Right atrium auricular region (tissue), 2 donors: Measurements from ENCODE around the gene RCE1. TPM values are rescaled to one million over a fixed set of nuclear protein-coding genes. Genes with fewer than 3 reads are reported as not detected.
A peak's percentile ranks its signal among the peaks of the same experiment; 100 is the strongest.

Source experiments
- DNase-seq: peaks from one replicate; pipeline ENCODE4 v3.0.0-alpha.2; 2019; ENCODE audit warnings: low spot score
- H3K27ac ChIP-seq, 2 donors: fragments of 200-600 bp; sonication (generic); 1 replicate in 1 of 2; 2 replicates in 1 of 2; pipeline ENCODE4 v1.5.1; 2016 to 2019
- H3K27me3 ChIP-seq, 2 donors: fragments of 200-600 bp; sonication (generic); one replicate each; pipeline versions ENCODE4 v1.5.1 to v1.6.0; 2017 to 2019
- H3K36me3 ChIP-seq: fragments of 200-600 bp; sonication (generic); one replicate; pipeline ENCODE4 v1.5.1; 2016
- H3K4me1 ChIP-seq, 2 donors: fragments of 200-600 bp; sonication (generic); one replicate each; pipeline versions ENCODE4 v1.5.1 to v1.6.0; 2017 to 2019
- H3K4me3 ChIP-seq, 2 donors: fragments of 200-600 bp; sonication (generic); 1 replicate in 1 of 2; 2 replicates in 1 of 2; pipeline ENCODE4 v1.5.1; 2017 to 2019; ENCODE audit warnings: mild to moderate bottlenecking in 1 of 2, moderate library complexity in 1 of 2
- H3K9me3 ChIP-seq, 2 donors: fragments of 200-600 bp; sonication (generic); one replicate each; pipeline ENCODE4 v1.5.1; 2019
- CTCF ChIP-seq, 2 donors: fragments of 200-600 bp; sonication (generic); IDR thresholded peaks; one replicate each; pipeline ENCODE4 v1.5.1; 2019; ENCODE audit warnings: antibody characterized with exemption in 2 of 2
- total RNA-seq, 2 donors: library from RNA; depleted of rRNA; stranded (reverse); fragments of >200 nt; gene quantifications; one replicate each; pipeline ENCODE4 v1.1.0, GENCODE V29; 2016

Gene RCE1
- total RNA-seq, 2 donors from 2014 or later: 6.4 to 8.1 TPM

DNA sequence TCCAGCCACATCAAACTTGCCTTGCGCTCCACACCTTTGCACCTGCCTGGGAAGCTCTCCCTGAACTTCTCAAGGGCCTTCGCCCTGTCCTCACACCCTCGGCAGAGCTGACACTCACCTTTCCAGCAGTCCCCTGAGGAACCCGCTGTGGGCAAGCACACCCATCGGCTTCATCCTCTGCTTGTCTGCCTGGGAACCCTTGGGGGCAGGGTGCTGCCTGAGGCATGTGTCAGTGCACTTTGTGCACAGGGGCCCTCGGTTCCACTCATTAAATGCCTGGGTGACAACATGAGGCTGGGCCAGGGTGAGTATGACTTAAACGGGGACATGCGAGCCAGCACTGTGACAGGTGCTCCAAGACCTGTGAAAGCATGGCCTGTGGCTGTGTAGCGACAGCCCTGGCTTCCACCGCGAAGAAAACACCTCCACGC lies 11.0 kb downstream of the RCE1 start:
- DNase-seq: no peak
- no peak for TF ChIP-seq CTCF (IDR thresholded peaks at IDR 0.05)
- Histone ChIP-seq H3K27me3 (no peaks in the 10 kb centered on the region), H3K4me1 (peaks cover 0 to 8% of the 10 kb centered on the region in 2 donors), H3K4me3 (no peak overlapping the region), H3K27ac (no peak overlapping the region), H3K9me3 (no peaks in the 10 kb centered on the region), H3K36me3 (no peaks in the 10 kb centered on the region)

- TF ChIP-seq CTCF (IDR thresholded peaks at IDR 0.05): no peak
- no peaks in the 10 kb centered on the region for H3K36me3 ChIP-seq
- DNase-seq: no peak
- peaks cover 0 to 8% of the 10 kb centered on the region in 2 donors for H3K4me1 ChIP-seq
- H3K4me3 ChIP-seq: no peak overlapping the region
- no peak overlapping the region for H3K27ac ChIP-seq
- no peaks in the 10 kb centered on the region for H3K27me3 ChIP-seq
- no peaks in the 10 kb centered on the region for H3K9me3 ChIP-seq
Observed at GRCh38 chr11:66854729-66855211, 11.5 kb downstream of the RCE1 start.

DNA sequence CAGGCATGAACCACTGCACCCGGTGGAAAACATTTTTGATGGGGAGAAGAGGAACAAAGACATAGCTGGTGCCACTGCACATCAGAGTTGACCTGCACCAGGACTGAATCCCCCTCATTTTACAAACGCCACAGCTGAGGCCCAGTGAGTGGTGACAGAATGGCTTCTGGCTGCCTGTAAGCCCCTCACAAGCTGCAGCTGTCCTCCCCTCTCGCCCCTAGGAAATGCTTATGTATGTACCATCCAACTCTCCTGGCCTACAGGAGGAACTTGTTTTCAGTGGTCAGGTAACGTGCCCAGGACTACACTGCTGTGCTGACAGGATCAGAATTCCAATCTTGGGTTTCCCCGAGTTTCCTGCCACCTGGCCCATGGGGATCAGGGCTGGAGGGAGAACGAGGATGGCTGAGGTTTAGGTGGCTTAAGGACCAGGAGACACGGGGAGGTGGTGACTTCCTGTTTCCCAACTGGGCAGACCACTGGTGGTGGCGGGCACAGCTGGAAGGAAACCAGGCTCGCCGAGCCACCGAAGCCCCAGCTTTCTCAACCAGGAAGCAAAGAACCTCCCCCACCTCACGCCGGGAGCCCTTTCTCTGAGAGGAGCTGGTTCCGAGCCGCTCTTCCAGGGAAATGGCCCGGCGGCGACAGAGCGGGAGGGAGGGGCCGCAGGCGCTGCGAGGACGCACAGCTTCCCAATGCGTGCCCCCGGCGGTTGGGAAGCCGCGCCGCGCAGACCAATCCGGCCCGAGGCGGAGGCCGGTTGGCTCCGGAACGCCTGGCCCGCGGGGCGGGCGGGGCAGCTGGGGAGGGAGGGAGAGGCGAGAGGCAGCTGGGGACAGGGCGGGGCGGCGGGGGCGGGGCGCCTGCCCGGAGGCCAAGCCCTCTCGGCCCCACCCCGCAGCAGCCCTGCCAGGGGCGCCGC lies 12.6 kb downstream of the RCE1 start:
- Histone ChIP-seq H3K9me3 (no peaks in the 10 kb centered on the region), H3K36me3 (no peaks in the 10 kb centered on the region), H3K27me3 (no peaks in the 10 kb centered on the region), H3K4me1 (peaks cover 0 to 8% of the 10 kb centered on the region in 2 donors), H3K4me3 (peak overlapping the region; percentile 70 to 72), H3K27ac (peak overlapping the region; percentile 91)
- TF ChIP-seq CTCF (IDR thresholded peaks at IDR 0.05): no peak
- peak; percentile 92 for DNase-seq

GRCh38 chr11:66856496-66857233 lies 13.4 kb downstream of the RCE1 start, which contains the start of gene LRFN4:
Gene LRFN4 (plus strand): TSS chr11:66857064. CDS start chr11:66857745, 681 bp downstream.
- Histone ChIP-seq H3K4me1 (peaks cover 0 to 8% of the 10 kb centered on the region in 2 donors), H3K9me3 (no peaks in the 10 kb centered on the region), H3K27ac (peak within 1 kb of the TSS; percentile 91), H3K4me3 (peak within 1 kb of the TSS; percentile 70 to 72), H3K36me3 (no peaks in the 10 kb centered on the region), H3K27me3 (no peaks in the 10 kb centered on the region)
- TF ChIP-seq CTCF (IDR thresholded peaks at IDR 0.05): no peak
- no peak for DNase-seq

GRCh38 chr11:66857234-66857926 lies 14.1 kb downstream of the RCE1 start:
- no peaks in the 10 kb centered on the region for H3K36me3 ChIP-seq
- no peaks in the 10 kb centered on the region for H3K9me3 ChIP-seq
- peak overlapping the region; percentile 51 to 71 for H3K27ac ChIP-seq
- no peaks in the 10 kb centered on the region for H3K27me3 ChIP-seq
- DNase-seq: no peak
- TF ChIP-seq CTCF (IDR thresholded peaks at IDR 0.05): no peak
- peak overlapping the region; percentile 70 to 72 for H3K4me3 ChIP-seq
- peaks cover 0 to 8% of the 10 kb centered on the region in 2 donors for H3K4me1 ChIP-seq
